Stimulated activated CD8-positive, alpha-beta memory T cell treated with anti-CD3 and anti-CD28 coated beads, Interleukin-4, amount 100 ng/mL, for 24 hours (primary cell): Measurements from ENCODE around the gene CAMKK2.
"Not testable (repeated sequence)": the region's sequence is repeated elsewhere in the genome, so short reads cannot be mapped to it uniquely, and the experiment has no call there.

ENCODE experiments used
- DNase-seq: peaks from one replicate; pipeline ENCODE4 v3.0.0-alpha.2; 2020; ENCODE audit warnings: low read depth

Gene CAMKK2

GRCh38 chr12:121223292-121224285 is 72.9 kb downstream of the CAMKK2 start:
- no peak for DNase-seq

- no peak for DNase-seq
Measured at GRCh38 chr12:121222847-121223246, 73.7 kb downstream of the CAMKK2 start.

- no peak for DNase-seq
Measured at GRCh38 chr12:121219353-121219986, 77.0 kb downstream of the CAMKK2 start.

GRCh38 chr12:121218588-121219352 is 77.7 kb downstream of the CAMKK2 start:
- DNase-seq = no peak

- DNase-seq = no peak
Measured at GRCh38 chr12:121217761-121218160, 78.7 kb downstream of the CAMKK2 start.

GRCh38 chr12:121217063-121217462 is 79.4 kb downstream of the CAMKK2 start:
- DNase-seq = no peak

- no peak for DNase-seq
Measured at GRCh38 chr12:121216102-121216501, 80.4 kb downstream of the CAMKK2 start.

GRCh38 chr12:121214855-121215745 is 81.4 kb downstream of the CAMKK2 start:
- DNase-seq = no peak

GRCh38 chr12:121214166-121214777 is 82.2 kb downstream of the CAMKK2 start:
- no peak for DNase-seq

GRCh38 chr12:121212875-121213274 is 83.6 kb downstream of the CAMKK2 start:
- DNase-seq = no peak

- DNase-seq = peak; percentile 82
Measured at GRCh38 chr12:121209624-121210572, 86.6 kb downstream of the CAMKK2 start, which contains the start of gene P2RX4. TSS of gene P2RX4 (plus strand) at chr12:121210129. CDS start at chr12:121210165, 36 bp downstream.

GRCh38 chr12:121209221-121209620 is 87.3 kb downstream of the CAMKK2 start:
- no peak for DNase-seq

GRCh38 chr12:121208571-121208970 is 87.9 kb downstream of the CAMKK2 start:
- DNase-seq = not testable (repeated sequence)

GRCh38 chr12:121205491-121205890 is 91.0 kb downstream of the CAMKK2 start:
- no peak for DNase-seq

GRCh38 chr12:121203482-121203881 is 93.0 kb downstream of the CAMKK2 start:
- DNase-seq = no peak

- no peak for DNase-seq
Measured at GRCh38 chr12:121202407-121203355, 93.8 kb downstream of the CAMKK2 start.

GRCh38 chr12:121201140-121201539 is 95.4 kb downstream of the CAMKK2 start:
- not testable (repeated sequence) for DNase-seq

GRCh38 chr12:121198949-121199348 is 97.6 kb downstream of the CAMKK2 start:
- no peak for DNase-seq
